Fibroblast of the aortic adventitia (primary cell): Measurements from ENCODE around the gene LGMN. TPM values are rescaled to one million over a fixed set of nuclear protein-coding genes. Genes with fewer than 3 reads are reported as not detected.

Experiments
- DNase-seq: peaks from one replicate; pipeline ENCODE4 v3.0.0-alpha.2; 2010; ENCODE audit warnings: low read depth
- H3K4me3 ChIP-seq: 2 replicates; pipeline ENCODE4 v1.5.1; 2011; ENCODE audit warnings: low read depth, mild to moderate bottlenecking, control low read depth, low read length, moderate library complexity
- total RNA-seq: library from RNA; depleted of rRNA; stranded (reverse); fragments of >200 nt; gene quantifications from 2 replicates; pipeline ENCODE4 v1.2.3, GENCODE V29; 2012; ENCODE audit warnings: low replicate concordance
- TF ChIP-seq, protein P1 (sequence below): IDR thresholded peaks from 2 replicates; pipeline ENCODE4 v1.5.1; 2011; ENCODE audit warnings: mild to moderate bottlenecking, low read length, control low read depth, inconsistent platforms; ENCODE audit not compliant: insufficient read depth

Gene LGMN
- total RNA-seq, 1 donor, result 28.6 TPM

DNA sequence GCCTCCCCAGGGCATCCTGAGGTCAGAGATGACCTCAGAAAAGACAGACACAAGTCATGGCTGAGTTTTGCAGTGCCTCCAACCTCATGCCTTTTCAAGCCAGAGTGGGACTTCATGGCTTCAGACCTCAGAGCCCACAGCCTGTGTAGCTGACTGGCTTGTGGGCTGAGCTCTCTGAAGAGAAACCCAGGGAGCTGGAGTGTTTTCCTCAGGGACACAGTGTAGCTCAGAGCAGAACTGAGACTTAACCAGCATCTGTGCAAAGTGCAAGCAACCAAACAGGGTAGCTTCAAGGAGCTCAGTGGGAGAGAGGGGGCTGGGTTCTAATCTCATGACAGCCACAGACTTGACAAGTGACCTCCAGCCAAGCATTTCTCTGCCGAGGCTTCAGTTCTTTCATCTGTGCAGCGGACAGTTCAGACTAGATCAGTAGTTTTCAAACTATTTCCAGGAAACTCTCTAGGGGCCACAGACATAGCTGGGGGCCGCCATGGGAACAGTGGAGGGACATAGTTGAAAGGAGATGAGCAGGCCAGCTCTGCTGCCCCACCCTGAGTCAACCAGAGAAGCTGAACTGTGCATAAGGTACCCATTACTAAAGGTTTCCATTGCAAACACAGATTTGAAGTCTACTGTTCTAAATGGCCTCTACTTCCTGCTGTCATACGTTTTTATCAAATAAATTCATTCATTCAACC is 80.0 kb downstream of the LGMN start:
- TF ChIP-seq, protein P1, sequence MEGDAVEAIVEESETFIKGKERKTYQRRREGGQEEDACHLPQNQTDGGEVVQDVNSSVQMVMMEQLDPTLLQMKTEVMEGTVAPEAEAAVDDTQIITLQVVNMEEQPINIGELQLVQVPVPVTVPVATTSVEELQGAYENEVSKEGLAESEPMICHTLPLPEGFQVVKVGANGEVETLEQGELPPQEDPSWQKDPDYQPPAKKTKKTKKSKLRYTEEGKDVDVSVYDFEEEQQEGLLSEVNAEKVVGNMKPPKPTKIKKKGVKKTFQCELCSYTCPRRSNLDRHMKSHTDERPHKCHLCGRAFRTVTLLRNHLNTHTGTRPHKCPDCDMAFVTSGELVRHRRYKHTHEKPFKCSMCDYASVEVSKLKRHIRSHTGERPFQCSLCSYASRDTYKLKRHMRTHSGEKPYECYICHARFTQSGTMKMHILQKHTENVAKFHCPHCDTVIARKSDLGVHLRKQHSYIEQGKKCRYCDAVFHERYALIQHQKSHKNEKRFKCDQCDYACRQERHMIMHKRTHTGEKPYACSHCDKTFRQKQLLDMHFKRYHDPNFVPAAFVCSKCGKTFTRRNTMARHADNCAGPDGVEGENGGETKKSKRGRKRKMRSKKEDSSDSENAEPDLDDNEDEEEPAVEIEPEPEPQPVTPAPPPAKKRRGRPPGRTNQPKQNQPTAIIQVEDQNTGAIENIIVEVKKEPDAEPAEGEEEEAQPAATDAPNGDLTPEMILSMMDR, result no peak
- no peak for DNase-seq
- H3K4me3 ChIP-seq, result no peak overlapping the region

DNA sequence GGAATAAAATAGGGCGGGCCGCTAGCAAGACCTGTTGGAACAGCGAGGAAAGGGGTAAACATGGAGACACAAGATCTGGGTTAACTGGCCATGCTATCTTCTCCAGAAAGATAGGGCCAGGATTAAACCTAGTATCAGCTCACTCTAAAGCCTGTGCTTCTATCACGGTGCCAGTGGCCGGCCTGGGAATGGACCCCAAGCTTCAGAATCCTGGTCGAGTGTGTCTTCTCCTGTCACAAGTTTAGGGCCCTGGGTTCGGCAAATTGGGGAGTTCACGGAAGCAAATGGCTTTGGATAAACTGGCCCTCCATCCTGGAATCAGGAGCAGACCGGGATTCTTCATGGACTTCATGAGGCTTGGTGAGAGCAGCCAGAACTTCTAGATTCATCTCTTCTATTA is 82.2 kb downstream of the LGMN start:
- TF ChIP-seq, protein P1, result no peak
- no peak for DNase-seq
- no peak overlapping the region for H3K4me3 ChIP-seq

DNA sequence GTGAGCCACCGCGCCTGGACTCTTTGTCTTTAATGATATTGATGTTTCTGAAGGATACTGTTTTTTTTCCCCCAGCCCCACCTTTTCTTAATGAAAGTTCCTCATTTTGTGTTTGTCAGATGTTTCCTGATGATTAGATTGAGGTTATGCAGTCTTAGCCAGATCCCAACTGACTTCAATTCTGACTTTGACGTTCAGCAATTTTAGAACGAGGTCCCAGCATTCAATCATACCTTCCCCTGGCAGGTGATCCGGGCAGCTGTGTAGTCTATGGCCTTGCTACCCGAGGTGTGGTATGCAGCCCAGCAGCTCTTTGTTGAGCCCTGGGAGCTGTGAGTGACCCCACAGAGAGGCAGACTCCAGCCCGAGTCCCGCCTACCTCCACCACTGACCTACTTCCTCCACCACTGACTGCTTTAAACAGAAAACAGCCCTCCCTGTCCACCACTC is 82.7 kb downstream of the LGMN start:
- no peak overlapping the region for H3K4me3 ChIP-seq
- DNase-seq, result no peak
- TF ChIP-seq, protein P1, result no peak

DNA sequence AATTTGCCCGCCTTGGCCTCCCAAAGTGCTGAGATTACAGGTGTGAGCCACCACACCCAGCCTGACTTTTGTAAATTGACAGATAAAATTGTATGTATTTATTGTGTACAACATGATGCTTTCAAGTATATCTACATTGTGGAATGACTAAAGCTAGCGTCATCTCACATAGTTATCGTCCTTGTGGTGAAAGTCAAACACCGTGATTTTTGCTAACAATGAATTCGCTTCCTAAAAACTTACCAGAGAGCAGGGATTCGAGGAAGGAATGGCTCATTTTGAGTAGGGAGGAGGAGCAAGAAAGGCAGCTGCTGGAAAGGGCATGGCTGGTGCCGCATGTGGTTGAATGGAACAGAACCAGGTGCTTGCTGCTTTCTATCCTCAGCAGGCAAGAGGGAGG is 85.4 kb downstream of the LGMN start:
- H3K4me3 ChIP-seq, result no peak overlapping the region
- TF ChIP-seq, protein P1, result no peak
- DNase-seq, result no peak

DNA sequence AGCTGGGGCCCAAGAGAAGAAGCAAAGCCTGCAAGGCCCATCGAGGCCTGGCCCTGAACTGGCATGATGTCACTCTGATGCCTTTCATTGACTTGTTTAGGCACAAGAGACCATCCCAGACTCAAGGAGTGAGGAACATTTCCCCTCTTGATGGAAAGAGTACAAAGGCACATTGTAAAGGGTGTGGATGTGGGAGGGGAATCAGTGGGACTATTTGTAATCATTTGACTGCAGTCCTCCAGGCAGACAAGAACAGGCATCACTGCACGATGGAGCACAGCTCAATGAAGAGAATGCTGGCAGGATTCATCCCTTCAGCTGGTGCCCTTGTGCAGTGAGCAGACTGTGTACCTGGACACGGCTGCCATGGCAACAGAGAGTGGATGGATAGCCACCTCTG is 87.9 kb downstream of the LGMN start:
- no peak for DNase-seq
- no peak overlapping the region for H3K4me3 ChIP-seq
- TF ChIP-seq, protein P1, result no peak

DNA sequence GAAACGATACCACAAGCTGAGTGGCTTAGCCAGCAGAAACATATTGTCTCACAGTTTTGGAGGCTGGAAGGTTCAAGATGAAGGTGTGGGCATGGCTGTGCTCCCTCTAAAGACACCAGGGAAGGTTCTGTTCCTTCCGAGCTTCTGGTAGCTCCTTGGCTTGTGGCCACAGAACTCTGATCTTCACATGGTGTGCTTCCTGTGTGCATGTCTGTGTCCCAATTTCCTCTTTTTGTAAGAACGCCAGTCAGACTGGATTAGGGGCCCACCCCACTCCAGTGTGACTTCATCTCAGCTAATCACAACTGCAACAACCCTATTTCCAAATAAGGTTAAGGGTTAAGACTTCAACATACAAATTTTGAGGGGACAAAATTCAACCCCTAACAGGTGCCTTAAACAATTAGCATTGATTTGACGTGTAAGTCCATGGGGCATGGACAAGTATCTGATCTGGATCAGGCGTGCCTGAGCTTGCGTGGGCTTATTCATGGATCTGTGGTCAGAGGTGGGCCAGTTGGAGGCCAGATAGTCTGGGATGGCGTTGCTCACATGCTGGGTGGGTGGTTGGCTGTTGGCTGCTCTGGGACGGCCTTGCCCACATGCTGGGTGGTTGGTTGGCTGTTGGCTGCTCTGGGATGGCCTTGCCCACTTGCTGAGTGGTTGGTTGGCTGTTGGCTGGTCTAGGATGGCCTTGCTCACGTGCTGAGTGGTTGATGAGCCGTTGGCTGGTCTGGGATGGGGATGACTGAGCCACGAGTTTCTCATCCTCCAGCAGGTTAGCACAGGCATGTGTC is 88.5 kb downstream of the LGMN start:
- no peak overlapping the region for H3K4me3 ChIP-seq
- TF ChIP-seq, protein P1, result no peak
- no peak for DNase-seq
